HG02678 (cell line): ENCODE results near the gene RFX3.
A peak's percentile ranks its signal among the peaks of the same experiment; 100 is the strongest.

Experiments
- ATAC-seq: cut with Tn5 transposase; IDR thresholded peaks from one replicate; pipeline ENCODE4 v1.9.1; 2021; ENCODE audit warnings: mild to moderate bottlenecking, moderate library complexity; ENCODE audit not compliant: unreplicated experiment

RFX3 gene

GRCh38 chr9:3514786-3515185, 11.0 kb downstream of the RFX3 start:
- no peak for ATAC-seq

GRCh38 chr9:3513265-3513818, 12.5 kb downstream of the RFX3 start:
- ATAC-seq, result no peak

GRCh38 chr9:3511551-3511950, 14.2 kb downstream of the RFX3 start:
- no peak for ATAC-seq

- ATAC-seq, result no peak
These were observed 15.0 kb downstream of the RFX3 start for GRCh38 chr9:3510796-3511195.

- ATAC-seq, result no peak
These were observed 15.9 kb downstream of the RFX3 start for GRCh38 chr9:3509926-3510325.

GRCh38 chr9:3508521-3509291, 17.1 kb downstream of the RFX3 start:
- peak; percentile 45 for ATAC-seq

- no peak for ATAC-seq
These were observed 17.7 kb downstream of the RFX3 start for GRCh38 chr9:3508078-3508431.

GRCh38 chr9:3507395-3508077, 18.3 kb downstream of the RFX3 start:
- ATAC-seq, result peak; percentile 66

GRCh38 chr9:3506164-3506563, 19.6 kb downstream of the RFX3 start:
- ATAC-seq, result no peak

GRCh38 chr9:3502560-3503398, 23.0 kb downstream of the RFX3 start:
- ATAC-seq, result no peak

- no peak for ATAC-seq
These were observed 25.8 kb downstream of the RFX3 start for GRCh38 chr9:3500044-3500443.

GRCh38 chr9:3498691-3499090, 27.1 kb downstream of the RFX3 start:
- ATAC-seq, result no peak

- no peak for ATAC-seq
These were observed 27.9 kb downstream of the RFX3 start for GRCh38 chr9:3497857-3498256.

- no peak for ATAC-seq
These were observed 28.4 kb downstream of the RFX3 start for GRCh38 chr9:3497401-3497800.

GRCh38 chr9:3495855-3496254, 29.9 kb downstream of the RFX3 start:
- ATAC-seq, result no peak

- ATAC-seq, result no peak
These were observed 33.6 kb downstream of the RFX3 start for GRCh38 chr9:3492214-3492613.

GRCh38 chr9:3491450-3491849, 34.4 kb downstream of the RFX3 start:
- ATAC-seq, result no peak

- ATAC-seq, result no peak
These were observed 34.8 kb downstream of the RFX3 start for GRCh38 chr9:3490957-3491356.

- no peak for ATAC-seq
These were observed 43.2 kb downstream of the RFX3 start for GRCh38 chr9:3482578-3482977.

- ATAC-seq, result no peak
These were observed 45.5 kb downstream of the RFX3 start for GRCh38 chr9:3480353-3480655.

- ATAC-seq, result peak; percentile 41
These were observed 46.1 kb downstream of the RFX3 start for GRCh38 chr9:3479514-3480352.
